DOHH2 (cell line): ENCODE measurements around the gene ANKS3.

Experiments used
- CTCF ChIP-seq: fragments of 200-600 bp; sonication (generic); IDR thresholded peaks from one replicate; pipeline ENCODE4 v1.5.1; 2014; ENCODE audit warnings: antibody characterized with exemption, mild to moderate bottlenecking, low read depth, low read length; ENCODE audit not compliant: poor library complexity, severe bottlenecking
- EZH2phosphoT487 ChIP-seq: fragments of 200-600 bp; sonication (generic); IDR thresholded peaks from 2 replicates; pipeline ENCODE4 v1.6.1; 2017; ENCODE audit warnings: borderline replicate concordance, mild to moderate bottlenecking, antibody characterized with exemption, low read length, moderate library complexity, mixed read lengths

- no peak for TF ChIP-seq CTCF
- TF ChIP-seq EZH2phosphoT487: no peak
Measured at GRCh38 chr16:4763791-4764190, 29.7 kb upstream of the ANKS3 start.
